Osteoblast (primary cell): ENCODE measurements around the gene SLC25A3. TPM values are rescaled to one million over a fixed set of nuclear protein-coding genes. Genes with fewer than 3 reads are reported as not detected.

Experiments used
- DNase-seq: peaks from one replicate; pipeline ENCODE4 v3.0.0; 2011; ENCODE audit warnings: low spot score, mixed read lengths; ENCODE audit not compliant: insufficient read length; ENCODE audit errors: missing footprints
- H2AFZ ChIP-seq: 2 replicates; pipeline ENCODE4 v1.6.0; 2011; ENCODE audit warnings: mild to moderate bottlenecking, low read length
- H3K27ac ChIP-seq: 2 replicates; pipeline ENCODE4 v1.5.1; 2011; ENCODE audit warnings: mild to moderate bottlenecking, low read depth, low read length, moderate library complexity
- H3K27me3 ChIP-seq: 2 replicates; pipeline ENCODE4 v1.6.0; 2012; ENCODE audit warnings: mild to moderate bottlenecking, control low read depth, inconsistent platforms, low read length, moderate library complexity; ENCODE audit not compliant: insufficient read depth
- H3K36me3 ChIP-seq: 2 replicates; pipeline ENCODE4 v1.5.1; 2011; ENCODE audit warnings: mild to moderate bottlenecking, low read length, control low read depth, moderate library complexity; ENCODE audit not compliant: insufficient read depth
- H3K4me1 ChIP-seq: 2 replicates; pipeline ENCODE4 v1.5.1; 2011; ENCODE audit warnings: mild to moderate bottlenecking, low read length, control low read depth, moderate library complexity; ENCODE audit not compliant: insufficient read depth
- H3K4me2 ChIP-seq: 2 replicates; pipeline ENCODE4 v1.6.0; 2011; ENCODE audit warnings: mild to moderate bottlenecking, low read length; ENCODE audit not compliant: insufficient read depth
- H3K4me3 ChIP-seq: fragments of 200-600 bp; sonication (generic); 3 replicates; pipeline ENCODE4 v1.5.1; 2012; ENCODE audit warnings: mild to moderate bottlenecking, low read length, inconsistent platforms; ENCODE audit not compliant: insufficient read depth
- H3K79me2 ChIP-seq: 2 replicates; pipeline ENCODE4 v1.6.0; 2012; ENCODE audit warnings: mild to moderate bottlenecking, low read length, control low read depth, inconsistent platforms; ENCODE audit not compliant: insufficient read depth
- H3K9me3 ChIP-seq: 2 replicates; pipeline ENCODE4 v1.5.1; 2011; ENCODE audit warnings: low read depth, low read length, control low read depth
- H4K20me1 ChIP-seq: 2 replicates; pipeline ENCODE4 v1.6.0; 2012; ENCODE audit warnings: mild to moderate bottlenecking, low read length, control low read depth; ENCODE audit not compliant: insufficient read depth
- CTCF ChIP-seq: IDR thresholded peaks from 2 replicates; pipeline ENCODE4 v1.5.1; 2011; ENCODE audit warnings: mild to moderate bottlenecking, low read depth, low read length, moderate library complexity; ENCODE audit errors: extremely low read depth
- total RNA-seq: library from RNA; depleted of rRNA; stranded (reverse); fragments of >200 nt; gene quantifications from 2 replicates; pipeline ENCODE4 v1.2.3, GENCODE V29; 2012

Gene SLC25A3
- total RNA-seq, 1 donor, result 771 TPM

GRCh38 chr12:98578392-98578791, 15.1 kb upstream of the SLC25A3 start:
- Histone ChIP-seq H3K4me2 (no peak overlapping the region), H3K9me3 (no peaks in the 10 kb centered on the region), H2AFZ (no peak overlapping the region), H3K4me3 (no peak overlapping the region), H3K79me2 (no peaks in the 10 kb centered on the region), H3K36me3 (no peaks in the 10 kb centered on the region), H4K20me1 (no peaks in the 10 kb centered on the region), H3K4me1 (no peaks in the 10 kb centered on the region), H3K27ac (no peak overlapping the region), H3K27me3 (no peaks in the 10 kb centered on the region)
- no peak for DNase-seq
- TF ChIP-seq CTCF, result no peak

GRCh38 chr12:98578821-98579220, 14.7 kb upstream of the SLC25A3 start:
- no peaks in the 10 kb centered on the region for H3K79me2 ChIP-seq
- H4K20me1 ChIP-seq, result no peaks in the 10 kb centered on the region
- H3K27me3 ChIP-seq, result no peaks in the 10 kb centered on the region
- H3K36me3 ChIP-seq, result no peaks in the 10 kb centered on the region
- no peak overlapping the region for H3K4me3 ChIP-seq
- no peaks in the 10 kb centered on the region for H3K4me1 ChIP-seq
- no peak for DNase-seq
- no peak overlapping the region for H3K4me2 ChIP-seq
- H3K27ac ChIP-seq, result no peak overlapping the region
- H2AFZ ChIP-seq, result no peak overlapping the region
- no peaks in the 10 kb centered on the region for H3K9me3 ChIP-seq
- TF ChIP-seq CTCF, result no peak

DNA sequence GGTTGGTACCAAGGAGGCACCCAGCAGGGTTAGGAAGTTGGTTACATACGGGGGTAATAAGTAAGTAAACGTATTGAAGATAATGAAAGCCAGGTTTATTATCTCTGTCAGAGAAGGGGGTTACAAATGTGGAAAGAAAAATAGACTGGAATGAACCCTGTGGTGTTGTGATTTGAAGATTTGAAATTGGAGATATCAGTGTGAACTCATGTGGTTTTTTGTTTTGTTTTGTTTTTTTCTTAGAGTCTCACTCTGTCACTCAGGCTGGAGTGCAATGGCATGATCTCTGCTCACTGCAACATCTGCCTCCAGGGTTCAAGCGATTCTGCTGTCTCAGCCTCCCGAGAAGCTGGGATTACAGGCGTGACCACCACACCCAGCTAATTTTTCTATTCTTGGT, 14.1 kb upstream of the SLC25A3 start:
- Histone ChIP-seq H3K9me3 (no peaks in the 10 kb centered on the region), H3K27ac (no peak overlapping the region), H3K79me2 (no peaks in the 10 kb centered on the region), H3K4me3 (no peak overlapping the region), H3K4me2 (no peak overlapping the region), H3K4me1 (no peaks in the 10 kb centered on the region), H2AFZ (peak overlapping the region; percentile 15), H3K36me3 (no peaks in the 10 kb centered on the region), H3K27me3 (no peaks in the 10 kb centered on the region), H4K20me1 (no peaks in the 10 kb centered on the region)
- no peak for DNase-seq
- TF ChIP-seq CTCF, result no peak

GRCh38 chr12:98579835-98580234, 13.7 kb upstream of the SLC25A3 start:
- Histone ChIP-seq H3K9me3 (no peaks in the 10 kb centered on the region), H3K4me2 (no peak overlapping the region), H3K79me2 (no peaks in the 10 kb centered on the region), H2AFZ (no peak overlapping the region), H3K36me3 (no peaks in the 10 kb centered on the region), H3K4me3 (no peak overlapping the region), H3K27ac (no peak overlapping the region), H3K27me3 (no peaks in the 10 kb centered on the region), H3K4me1 (no peaks in the 10 kb centered on the region), H4K20me1 (no peaks in the 10 kb centered on the region)
- TF ChIP-seq CTCF, result no peak
- no peak for DNase-seq
